Kidney (tissue), 14 donors: Measurements from ENCODE around the gene CD74. TPM values are rescaled to one million over a fixed set of nuclear protein-coding genes. Genes with fewer than 3 reads are reported as not detected.
A peak's percentile ranks its signal among the peaks of the same experiment; 100 is the strongest.

Experiments
- DNase-seq, 5 donors: peaks; one replicate each; pipeline ENCODE4 v3.0.0-alpha.2; 2013 to 2020
- FAIRE-seq: peaks from 2 replicates; lab custom pipeline; 2012; peaks lifted over from hg19 to GRCh38; lab: Jason Lieb, UNC
- H3K27ac ChIP-seq, 2 donors: one replicate each; pipeline ENCODE4 v1.7.0; 2013; ENCODE audit warnings: low read depth in 2 of 2, low read length in 2 of 2, inconsistent platforms in 1 of 2
- H3K27me3 ChIP-seq: one replicate; pipeline ENCODE4 v1.7.1; 2013; ENCODE audit warnings: low read length, inconsistent platforms; ENCODE audit not compliant: control insufficient read depth, insufficient read depth
- H3K36me3 ChIP-seq, 3 donors: one replicate each; pipeline versions ENCODE4 v1.7.0 to v1.7.1; 2013; ENCODE audit warnings: low read length in 3 of 3, control low read depth in 1 of 3, inconsistent platforms in 1 of 3; ENCODE audit not compliant: insufficient read depth in 3 of 3, control insufficient read depth in 2 of 3
- H3K4me1 ChIP-seq, 3 donors: one replicate each; pipeline versions ENCODE4 v1.7.0 to v1.7.1; 2013; ENCODE audit warnings: low read length in 3 of 3, inconsistent platforms in 1 of 3, low read depth in 1 of 3; ENCODE audit not compliant: control insufficient read depth in 2 of 3, insufficient read depth in 2 of 3
- H3K4me3 ChIP-seq, 3 donors: one replicate each; pipeline versions ENCODE4 v1.7.0 to v1.8.1; 2013; ENCODE audit warnings: low read length in 3 of 3, control low read depth in 1 of 3, inconsistent platforms in 1 of 3
- H3K9ac ChIP-seq, 3 donors: one replicate each; pipeline versions ENCODE4 v1.7.0 to v1.7.1; 2013; ENCODE audit warnings: low read length in 3 of 3, control low read depth in 1 of 3, inconsistent platforms in 1 of 3
- H3K9me3 ChIP-seq, 3 donors: one replicate each; pipeline versions ENCODE4 v1.7.0 to v1.7.1; 2013; ENCODE audit warnings: low read length in 3 of 3, control low read depth in 1 of 3, inconsistent platforms in 1 of 3; ENCODE audit not compliant: control insufficient read depth in 2 of 3, insufficient read depth in 1 of 3
- intact Hi-C: fragments of 100-400 bp; cut with DNase I; formaldehyde crosslinking; loops from one replicate; pipeline ENCODE4 v1.11.1; 2022
- polyA plus RNA-seq: library from polyadenylated mRNA; stranded (reverse); fragments of 350-450 nt; fragmentation: Illumina TruSeq; extraction: RNeasy Lipid Tissue Mini Kit (QIAGEN cat#74804); gene quantifications from one replicate; pipeline ENCODE4 v1.2.3, GENCODE V29; 2014; ENCODE audit warnings: low read depth, low replicate concordance; ENCODE audit not compliant: insufficient read depth
- total RNA-seq: library from RNA; stranded (reverse); fragmentation: NEBNext Ultra II Directional; extraction: Animal tissue kit (Norgen Biotek cat#: 25700); gene quantifications from one replicate; pipeline ENCODE4 v1.2.1, GENCODE V29; 2021
- TF ChIP-seq, protein P1 (sequence below): IDR thresholded peaks from 3 replicates; pipeline ENCODE4 v1.5.1; 2012; ENCODE audit warnings: mild to moderate bottlenecking, moderate library complexity, borderline replicate concordance; ENCODE audit not compliant: insufficient read depth; ENCODE audit errors: extremely low read depth
- donor health status: control.
- donor health status: control.
- donor health status: control.
- donor health status: control.
- donor health status: control.
- donor health status: DM: yes; HTN: yes; CAD: no.
- donor health status: Normal renal cell carcinoma (clear cell type).

CD74 gene
- total and polyA plus RNA-seq, 2 donors from 2014 or later: 1,887 to 2,003 TPM

DNA sequence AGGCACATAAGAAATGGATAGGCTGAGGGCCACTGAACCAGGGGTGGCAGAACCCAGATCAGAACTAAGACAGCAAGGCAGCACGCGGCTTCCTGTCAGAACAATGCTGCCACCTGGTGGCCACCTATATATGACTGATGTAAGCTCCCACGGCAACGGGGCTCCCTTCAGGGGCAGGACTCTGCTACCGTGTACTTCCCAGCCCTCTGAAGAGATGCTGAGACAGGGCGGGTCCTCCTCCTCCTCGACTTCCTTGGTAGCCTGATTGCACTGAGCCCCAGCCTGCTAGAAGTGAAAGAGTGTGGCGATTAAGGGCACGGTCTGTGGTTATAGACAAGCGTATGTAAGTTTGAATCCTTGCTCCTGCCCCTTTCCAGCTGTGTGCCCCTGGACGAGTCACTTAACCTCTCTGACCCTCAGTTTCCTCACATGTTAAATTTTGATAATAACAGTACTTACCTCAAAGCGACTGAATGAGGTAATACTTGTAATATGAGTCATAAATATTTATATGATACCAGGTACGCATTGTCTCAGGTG, 23.5 kb upstream of the CD74 start:
- H3K36me3 ChIP-seq: no peaks in the 10 kb centered on the region
- TF ChIP-seq, protein P1, sequence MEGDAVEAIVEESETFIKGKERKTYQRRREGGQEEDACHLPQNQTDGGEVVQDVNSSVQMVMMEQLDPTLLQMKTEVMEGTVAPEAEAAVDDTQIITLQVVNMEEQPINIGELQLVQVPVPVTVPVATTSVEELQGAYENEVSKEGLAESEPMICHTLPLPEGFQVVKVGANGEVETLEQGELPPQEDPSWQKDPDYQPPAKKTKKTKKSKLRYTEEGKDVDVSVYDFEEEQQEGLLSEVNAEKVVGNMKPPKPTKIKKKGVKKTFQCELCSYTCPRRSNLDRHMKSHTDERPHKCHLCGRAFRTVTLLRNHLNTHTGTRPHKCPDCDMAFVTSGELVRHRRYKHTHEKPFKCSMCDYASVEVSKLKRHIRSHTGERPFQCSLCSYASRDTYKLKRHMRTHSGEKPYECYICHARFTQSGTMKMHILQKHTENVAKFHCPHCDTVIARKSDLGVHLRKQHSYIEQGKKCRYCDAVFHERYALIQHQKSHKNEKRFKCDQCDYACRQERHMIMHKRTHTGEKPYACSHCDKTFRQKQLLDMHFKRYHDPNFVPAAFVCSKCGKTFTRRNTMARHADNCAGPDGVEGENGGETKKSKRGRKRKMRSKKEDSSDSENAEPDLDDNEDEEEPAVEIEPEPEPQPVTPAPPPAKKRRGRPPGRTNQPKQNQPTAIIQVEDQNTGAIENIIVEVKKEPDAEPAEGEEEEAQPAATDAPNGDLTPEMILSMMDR: peak; percentile 96
- H3K9ac ChIP-seq: no peak overlapping the region
- no peak overlapping the region for H3K4me3 ChIP-seq
- intact Hi-C loops: no loop called here
- peaks cover 0 to 2% (median 0%) of the 10 kb centered on the region in 3 donors for H3K4me1 ChIP-seq
- DNase-seq (peak; percentile 86 to 91 (median 89)), FAIRE-seq (no peak)
- no peaks in the 10 kb centered on the region for H3K9me3 ChIP-seq
- no peak overlapping the region for H3K27ac ChIP-seq
- H3K27me3 ChIP-seq: no peaks in the 10 kb centered on the region

DNA sequence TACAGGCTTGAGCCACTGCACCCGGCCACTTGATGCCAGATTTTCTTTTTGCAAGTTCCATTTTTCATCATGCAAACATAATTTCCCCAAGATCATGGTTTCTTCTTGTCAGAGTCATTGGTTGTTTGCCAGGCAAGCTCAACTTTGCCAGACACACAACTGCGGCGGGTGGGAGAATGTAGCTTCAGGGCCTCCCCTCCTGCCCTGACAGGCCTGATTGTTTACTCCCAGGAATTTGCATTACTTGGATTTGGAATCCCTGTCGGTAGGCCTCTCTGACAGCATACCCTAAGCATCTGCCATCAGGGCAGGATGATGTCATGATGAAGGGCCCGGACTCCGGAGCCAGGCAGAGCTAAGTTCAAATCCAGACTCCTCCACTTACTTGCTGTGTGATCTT, 21.8 kb upstream of the CD74 start:
- TF ChIP-seq, protein P1: no peak
- H3K4me1 ChIP-seq: peaks cover 0 to 2% (median 0%) of the 10 kb centered on the region in 3 donors
- H3K4me3 ChIP-seq: no peak overlapping the region
- no peaks in the 10 kb centered on the region for H3K9me3 ChIP-seq
- no peaks in the 10 kb centered on the region for H3K27me3 ChIP-seq
- FAIRE-seq (no peak), DNase-seq (no peak)
- H3K27ac ChIP-seq: no peak overlapping the region
- no peaks in the 10 kb centered on the region for H3K36me3 ChIP-seq
- intact Hi-C loops: no loop called here
- no peak overlapping the region for H3K9ac ChIP-seq

DNA sequence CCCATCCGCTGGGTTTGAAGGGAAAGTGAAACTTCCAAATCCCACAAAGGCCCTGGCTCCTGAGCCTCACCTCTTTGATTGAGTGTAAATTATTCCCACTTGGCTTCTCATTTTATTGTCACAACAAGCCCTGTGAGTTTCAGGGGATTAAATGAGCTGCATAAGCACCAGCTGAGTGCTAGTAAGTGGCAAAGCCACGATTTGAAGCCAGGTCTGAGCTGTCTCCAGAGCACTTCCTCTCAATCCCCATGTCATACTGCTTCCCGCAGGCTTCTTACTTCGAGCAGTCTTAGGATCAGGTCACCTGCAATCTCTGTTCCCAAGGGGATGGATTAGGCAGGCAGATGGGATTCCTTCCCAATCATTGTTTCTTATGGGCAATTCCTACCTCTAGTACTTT, 18.9 kb upstream of the CD74 start:
- no peak for DNase-seq
- no peaks in the 10 kb centered on the region for H3K27me3 ChIP-seq
- H3K36me3 ChIP-seq: no peaks in the 10 kb centered on the region
- H3K9ac ChIP-seq: no peak overlapping the region
- FAIRE-seq: no peak
- intact Hi-C loops: no loop called here
- H3K4me1 ChIP-seq: peaks cover 0 to 10% (median 8%) of the 10 kb centered on the region in 3 donors
- H3K4me3 ChIP-seq: no peak overlapping the region
- peak overlapping the region in 1 of 2 donors; percentile 56 for H3K27ac ChIP-seq
- TF ChIP-seq, protein P1: no peak
- H3K9me3 ChIP-seq: no peaks in the 10 kb centered on the region

DNA sequence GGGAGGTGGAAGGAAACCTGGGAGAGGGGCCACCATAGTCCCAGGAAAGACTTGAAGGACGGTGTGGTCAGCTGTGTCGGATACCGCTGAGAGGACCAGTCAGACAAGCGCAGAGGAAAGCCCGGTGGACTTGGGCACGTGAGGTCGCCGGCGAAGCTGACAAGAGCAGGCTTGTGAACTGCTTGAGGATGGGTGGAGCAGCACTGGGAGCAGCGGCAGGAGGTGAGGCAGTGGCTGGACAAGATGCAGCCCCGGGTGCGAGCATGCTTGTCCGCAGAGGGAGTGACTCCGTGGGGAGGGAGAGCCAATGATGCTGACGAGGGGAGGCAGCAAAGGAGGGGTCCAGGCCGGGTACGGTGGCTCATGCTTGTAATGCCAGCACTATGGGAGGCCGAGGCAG, 18.3 kb upstream of the CD74 start:
- H3K27ac ChIP-seq: no peak overlapping the region
- H3K4me1 ChIP-seq: peaks cover 0 to 10% (median 6%) of the 10 kb centered on the region in 3 donors
- TF ChIP-seq, protein P1: no peak
- intact Hi-C loops: no loop called here
- H3K36me3 ChIP-seq: no peaks in the 10 kb centered on the region
- H3K9ac ChIP-seq: no peak overlapping the region
- H3K27me3 ChIP-seq: no peaks in the 10 kb centered on the region
- no peak overlapping the region for H3K4me3 ChIP-seq
- FAIRE-seq: no peak
- H3K9me3 ChIP-seq: no peaks in the 10 kb centered on the region
- no peak for DNase-seq
